HG02571 (cell line): ENCODE results near the gene SUPT3H.
A peak's percentile ranks its signal among the peaks of the same experiment; 100 is the strongest.
"Not testable (repeated sequence)": the region's sequence is repeated elsewhere in the genome, so short reads cannot be mapped to it uniquely, and the experiment has no call there.

Experiments
- ATAC-seq: cut with Tn5 transposase; IDR thresholded peaks from one replicate; pipeline ENCODE4 v1.9.1; 2021; ENCODE audit warnings: mild to moderate bottlenecking, moderate library complexity; ENCODE audit not compliant: unreplicated experiment

The SUPT3H gene

DNA sequence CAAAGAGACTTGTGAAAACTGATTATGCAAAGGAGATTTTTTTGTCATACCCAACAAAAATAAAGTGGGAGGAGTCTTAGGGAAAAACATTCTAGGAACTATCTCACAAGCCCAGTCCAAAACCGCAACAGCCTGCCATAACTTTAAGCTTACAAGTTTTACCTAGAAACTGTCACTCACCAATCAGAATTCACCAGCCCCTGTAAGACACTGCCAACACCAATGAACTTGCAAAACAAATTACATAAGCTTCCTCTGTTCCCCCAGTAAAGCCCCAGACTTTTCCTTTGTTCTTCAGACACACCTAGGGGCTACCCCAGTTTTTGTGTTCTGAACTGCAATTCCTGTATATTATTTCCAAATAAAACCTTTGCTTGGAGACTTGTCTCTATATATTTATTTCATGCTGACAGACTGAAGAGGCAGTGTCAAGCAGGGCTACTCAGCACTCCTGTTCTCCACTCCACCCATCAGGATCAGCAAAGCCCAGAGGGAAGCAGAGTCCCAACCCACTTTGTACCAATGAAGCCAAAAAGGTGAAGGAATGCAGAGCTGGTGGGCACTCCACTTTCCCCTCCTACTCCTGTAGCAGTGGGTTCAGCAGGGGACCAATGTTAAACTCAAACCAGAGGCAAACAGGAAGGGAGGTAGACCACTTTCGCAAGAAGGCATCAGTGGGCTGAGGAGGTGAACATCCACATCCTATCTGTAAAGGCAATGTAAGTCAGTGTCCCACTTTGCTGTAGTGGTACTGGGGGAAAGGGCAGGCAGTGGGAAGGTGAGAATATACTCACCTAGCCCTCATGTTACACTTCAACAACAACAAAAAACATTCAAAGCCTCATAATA, 192.1 kb downstream of the SUPT3H start:
- ATAC-seq = no peak

DNA sequence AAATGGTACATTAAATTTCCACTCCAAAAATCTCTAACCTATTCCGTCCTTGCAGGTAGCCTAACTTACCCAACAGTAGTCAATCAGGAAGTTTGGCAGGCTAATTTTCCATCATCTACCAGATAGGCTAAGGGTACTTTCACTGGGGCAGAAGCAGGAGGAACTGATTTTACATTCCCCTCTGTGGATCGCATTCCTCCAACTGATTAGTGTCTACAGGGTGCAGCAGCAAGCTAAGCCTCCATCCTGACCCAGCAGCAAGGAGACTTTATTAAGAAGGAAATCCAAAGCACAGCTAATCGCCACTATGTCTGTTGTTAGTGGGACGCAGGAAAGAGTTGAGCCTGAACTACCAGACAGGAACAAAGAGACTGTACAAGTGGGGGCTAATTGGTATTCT, 192.8 kb downstream of the SUPT3H start:
- ATAC-seq = no peak

DNA sequence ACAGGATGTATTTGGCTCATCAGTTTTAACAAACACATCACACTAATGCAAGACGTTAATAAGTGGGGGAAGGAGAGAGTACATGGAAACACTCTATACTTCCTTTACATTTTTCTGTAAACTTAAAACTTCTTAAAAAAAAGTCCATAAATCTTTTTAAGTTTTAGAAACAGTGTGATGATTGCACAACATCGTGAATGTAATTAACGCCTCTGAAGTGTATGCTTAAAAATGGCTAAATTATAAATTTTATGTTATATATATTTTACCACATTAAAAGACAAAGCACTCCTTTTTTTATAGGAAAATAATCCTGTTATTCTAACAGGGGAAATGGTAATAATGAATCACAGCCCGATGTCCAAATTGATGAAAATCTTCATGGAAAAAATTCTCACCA, 193.7 kb downstream of the SUPT3H start:
- no peak for ATAC-seq

DNA sequence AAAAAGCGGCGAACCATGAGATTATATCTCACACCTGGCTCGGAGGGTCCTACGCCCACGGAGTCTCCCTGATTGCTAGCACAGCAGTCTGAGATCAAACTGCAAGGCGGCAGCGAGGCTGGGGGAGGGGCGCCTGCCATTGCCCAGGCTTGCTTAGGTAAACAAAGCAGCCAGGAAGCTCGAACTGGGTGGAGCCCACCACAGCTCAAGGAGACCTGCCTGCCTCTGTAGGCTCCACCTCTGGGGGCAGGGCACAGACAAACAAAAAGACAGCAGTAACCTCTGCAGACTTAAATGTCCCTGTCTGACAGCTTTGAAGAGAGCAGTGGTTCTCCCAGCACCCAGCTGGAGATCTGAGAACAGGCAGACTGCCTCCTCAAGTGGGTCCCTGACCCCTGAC, 201.4 kb downstream of the SUPT3H start:
- ATAC-seq = not testable (repeated sequence)

DNA sequence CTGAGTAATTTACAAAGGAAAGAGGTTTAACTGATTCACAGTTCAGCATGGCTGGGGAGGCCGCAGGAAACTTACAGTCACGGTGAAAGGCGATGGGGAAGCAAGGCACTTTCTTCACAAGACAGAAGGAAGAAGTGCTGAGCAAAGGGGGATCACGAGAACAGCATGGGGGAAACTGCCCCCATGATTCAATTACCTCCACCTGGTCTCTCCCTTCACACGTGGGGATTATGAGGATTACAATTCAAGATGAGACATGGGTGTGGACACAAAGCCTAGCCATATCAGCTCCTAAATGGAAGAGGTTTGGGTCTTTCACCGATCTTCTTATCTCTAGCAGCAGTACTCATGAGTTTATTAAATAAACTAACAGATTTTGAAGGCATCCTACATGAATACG, 202.5 kb downstream of the SUPT3H start:
- ATAC-seq = no peak

DNA sequence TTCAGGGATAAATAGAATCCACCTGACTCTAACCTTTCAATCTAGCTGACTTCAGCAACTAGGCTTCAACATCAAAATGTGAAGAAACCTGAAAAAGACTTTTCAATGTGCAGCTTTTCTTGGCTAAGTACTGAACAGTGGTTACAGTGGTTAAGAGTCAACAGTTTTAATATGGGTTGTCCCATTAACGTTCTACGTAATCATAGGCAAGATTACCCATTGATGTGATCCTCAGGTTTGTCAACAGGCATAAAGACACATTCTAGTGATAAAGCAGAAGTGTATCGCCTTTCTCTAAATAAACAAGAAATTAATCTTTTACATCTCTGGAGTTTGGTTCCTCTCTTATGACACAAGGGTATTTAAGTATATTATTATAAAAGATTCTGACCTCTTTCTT, 203.7 kb downstream of the SUPT3H start:
- no peak for ATAC-seq

DNA sequence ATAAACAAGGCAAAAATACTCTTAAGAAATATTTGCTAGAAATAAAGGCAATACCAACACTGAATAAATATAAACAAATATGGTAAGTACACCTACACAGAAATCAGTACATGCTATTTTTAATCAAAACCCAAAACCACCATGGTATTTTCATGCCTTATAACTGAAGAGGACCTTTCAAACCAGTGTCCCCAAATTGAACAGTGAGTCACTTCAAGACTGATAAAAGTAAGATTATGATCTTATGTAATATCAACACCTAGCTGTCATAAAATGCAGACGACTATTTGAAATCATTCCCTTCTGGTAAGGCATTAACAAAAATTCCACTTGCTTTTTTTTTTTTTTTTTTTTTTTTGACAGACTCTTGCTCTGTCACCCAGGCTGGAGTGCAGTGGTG, 206.4 kb downstream of the SUPT3H start:
- no peak for ATAC-seq

DNA sequence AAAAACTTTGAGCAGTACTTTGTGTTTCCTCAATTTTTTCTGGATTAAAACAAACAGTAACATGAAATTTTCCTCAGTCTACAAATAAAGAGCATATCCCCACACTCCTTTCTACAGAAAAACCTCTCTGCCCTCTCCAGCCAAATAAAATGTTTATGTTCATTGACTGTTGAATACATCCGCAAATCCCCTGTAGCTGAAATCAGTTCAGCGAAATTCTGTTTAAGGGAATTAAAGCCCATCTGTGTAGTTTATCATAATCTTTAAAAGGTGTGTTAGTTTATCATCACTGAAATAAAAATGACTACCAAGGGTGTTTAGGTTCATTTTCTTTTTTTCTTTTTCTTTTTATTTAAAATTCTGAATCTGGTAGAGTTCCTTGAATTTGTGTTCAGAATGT, 207.4 kb downstream of the SUPT3H start:
- ATAC-seq = no peak

DNA sequence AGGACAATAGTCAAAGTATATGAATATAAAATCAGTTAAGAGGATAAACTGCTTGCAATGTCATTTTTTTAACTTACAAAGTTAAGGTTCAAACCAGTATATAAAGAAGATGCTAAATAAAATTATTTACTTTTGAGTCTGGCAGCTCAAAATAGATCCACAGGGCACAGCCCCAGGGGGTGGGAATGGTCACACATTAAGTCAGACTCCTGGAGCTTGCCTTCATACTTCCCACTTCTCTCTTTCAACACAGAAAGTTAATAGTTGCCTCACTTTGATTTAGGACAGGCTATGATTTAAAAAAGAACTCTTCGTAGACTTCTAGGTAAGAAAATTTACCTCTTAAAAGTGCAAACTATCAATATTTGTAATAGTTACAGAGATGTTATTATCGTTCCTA, 207.9 kb downstream of the SUPT3H start:
- no peak for ATAC-seq

DNA sequence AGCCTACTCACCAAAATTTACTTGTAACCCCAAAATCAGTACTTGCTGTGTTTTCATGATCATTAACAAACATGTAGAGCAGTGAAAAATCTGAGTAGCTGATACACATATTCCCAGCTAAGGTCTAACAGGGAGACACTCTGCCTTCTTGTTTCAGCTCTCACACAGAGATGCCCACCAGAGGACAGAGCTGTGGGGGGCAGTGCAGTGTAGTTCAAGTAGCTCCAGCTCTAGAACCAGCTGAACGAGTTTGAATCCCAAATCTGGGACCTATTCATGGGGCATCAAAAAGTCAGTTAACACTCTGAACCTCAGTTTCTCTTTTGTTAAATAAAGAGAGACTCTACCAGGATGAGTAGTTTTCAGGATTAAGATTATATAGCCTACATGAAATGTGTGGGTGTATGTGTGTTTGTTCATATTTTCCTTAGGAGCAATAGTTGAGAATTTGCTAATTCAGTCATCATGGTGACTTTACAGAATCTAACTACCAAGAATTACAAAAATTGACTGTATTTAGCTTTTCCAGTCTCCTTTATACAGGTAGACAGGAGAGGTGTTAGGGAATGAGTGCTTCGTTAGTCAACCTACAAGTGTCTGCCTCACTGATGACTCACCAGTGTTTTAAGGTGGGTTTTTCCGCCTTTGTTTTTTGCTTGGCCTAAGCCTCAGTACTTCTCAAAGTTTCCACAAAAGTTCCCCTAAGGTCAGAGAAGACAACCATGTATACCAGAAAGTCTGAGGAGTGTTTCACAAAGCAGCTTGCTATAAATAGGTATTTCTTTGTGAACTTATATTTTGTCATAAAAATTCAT, 213.6 kb downstream of the SUPT3H start:
- ATAC-seq = peak; percentile 87

DNA sequence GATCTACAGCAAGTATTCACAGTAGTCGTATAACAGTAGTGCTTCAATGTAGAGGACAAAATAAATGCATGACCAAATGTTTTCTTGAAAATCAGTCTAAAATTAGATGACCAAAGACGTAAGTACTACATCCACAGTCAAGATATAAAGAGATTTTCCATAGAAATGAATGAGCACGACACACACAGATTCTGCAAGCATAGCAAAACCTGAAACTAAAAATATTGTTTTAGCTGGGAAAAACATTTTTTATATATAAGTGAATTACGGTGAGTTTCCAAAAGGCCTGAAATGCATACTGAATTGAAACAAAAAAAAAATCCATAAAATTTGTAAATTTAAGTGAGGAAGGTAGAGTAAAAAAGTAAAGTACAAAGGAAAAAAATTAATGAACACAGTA, 217.4 kb downstream of the SUPT3H start:
- no peak for ATAC-seq

DNA sequence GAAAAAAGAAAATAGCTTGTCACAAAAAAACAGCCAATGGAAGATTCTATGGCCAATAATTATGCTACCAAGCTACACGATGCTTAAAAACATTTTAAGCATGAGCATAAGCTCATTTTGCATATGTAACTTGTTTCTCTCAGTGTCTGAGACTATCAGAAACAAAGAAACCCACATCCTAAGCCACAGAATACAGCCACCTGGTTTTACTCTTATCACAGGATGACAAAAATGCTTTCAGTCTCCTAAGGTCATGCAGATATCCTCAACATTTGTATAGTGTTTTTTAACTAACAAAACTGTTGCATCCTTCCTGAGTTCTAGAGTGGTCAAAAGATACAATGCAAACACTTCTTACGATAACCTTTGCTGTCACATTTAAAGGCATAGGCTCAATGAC, 221.7 kb downstream of the SUPT3H start:
- ATAC-seq = peak; percentile 95

DNA sequence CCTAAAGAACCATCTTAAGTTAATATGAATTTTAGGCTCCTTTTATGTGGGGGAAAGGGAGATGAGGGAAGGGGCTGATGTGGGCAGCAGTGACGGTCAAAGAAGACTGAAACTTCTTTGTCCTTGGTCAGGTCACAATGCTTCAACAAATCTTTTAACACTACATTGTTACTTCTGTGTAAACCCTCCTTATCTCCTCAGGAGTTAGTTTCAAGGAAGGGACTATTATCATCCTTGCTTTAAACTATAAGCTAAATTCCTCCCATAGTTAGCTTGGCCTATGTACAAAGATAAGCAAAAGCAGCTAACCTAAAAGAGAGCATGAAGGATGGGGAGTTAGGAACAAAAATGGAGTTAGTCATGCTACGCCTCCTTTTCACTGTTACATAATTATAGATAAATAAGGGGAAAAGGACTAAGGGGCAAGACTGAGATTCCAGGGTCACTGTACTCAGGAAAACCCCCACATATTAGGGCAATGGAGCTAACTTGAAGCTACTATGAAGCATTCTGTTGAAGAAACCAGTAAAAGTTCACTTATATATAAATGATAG, 222.3 kb downstream of the SUPT3H start:
- ATAC-seq = no peak

DNA sequence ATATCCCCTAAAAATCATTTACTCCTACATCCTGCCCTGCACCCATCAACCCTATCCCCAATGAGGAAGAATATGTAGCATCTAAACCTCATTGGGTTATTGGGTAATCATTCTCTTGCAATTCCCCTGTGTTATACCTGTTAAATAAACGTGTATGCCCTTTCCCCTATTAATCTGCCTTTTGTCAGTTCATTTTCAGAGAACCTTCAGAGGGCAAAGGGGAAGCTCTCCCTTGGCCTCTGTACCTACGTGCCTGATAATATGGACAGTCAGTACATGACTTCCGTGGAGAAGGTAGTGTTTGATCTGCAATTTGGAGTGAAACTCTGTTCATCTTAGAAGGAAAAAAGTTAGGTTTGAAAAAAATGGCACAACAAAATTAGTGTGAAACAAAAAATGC, 223.1 kb downstream of the SUPT3H start:
- no peak for ATAC-seq

DNA sequence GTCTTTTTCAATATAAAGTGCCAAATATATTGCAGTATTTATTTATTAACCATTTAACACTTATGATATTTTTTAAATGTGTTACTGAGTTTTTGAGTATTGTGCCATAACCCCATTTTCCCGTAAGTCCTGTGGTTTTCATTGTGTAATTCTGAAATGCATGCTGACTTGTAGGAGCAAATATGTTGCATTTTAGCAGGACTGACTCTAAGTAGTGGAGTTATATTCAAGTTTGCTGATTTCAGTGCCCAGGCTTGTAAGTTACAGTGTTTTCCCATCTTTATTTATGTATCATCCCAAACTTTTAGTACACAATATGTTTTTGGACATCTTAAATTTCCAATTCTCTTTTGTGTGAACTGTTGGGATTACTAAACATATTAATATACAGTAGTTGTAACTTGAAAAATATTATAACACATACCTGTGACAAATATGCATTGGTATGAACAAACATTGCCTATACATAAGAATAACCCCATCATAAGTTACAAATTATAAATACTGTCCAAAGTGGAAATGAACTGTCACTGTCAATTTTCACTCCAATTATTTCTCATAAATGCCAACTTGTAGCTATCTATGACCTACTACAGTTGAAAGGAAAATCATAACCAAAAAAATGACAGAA, 228.9 kb downstream of the SUPT3H start:
- ATAC-seq = no peak

DNA sequence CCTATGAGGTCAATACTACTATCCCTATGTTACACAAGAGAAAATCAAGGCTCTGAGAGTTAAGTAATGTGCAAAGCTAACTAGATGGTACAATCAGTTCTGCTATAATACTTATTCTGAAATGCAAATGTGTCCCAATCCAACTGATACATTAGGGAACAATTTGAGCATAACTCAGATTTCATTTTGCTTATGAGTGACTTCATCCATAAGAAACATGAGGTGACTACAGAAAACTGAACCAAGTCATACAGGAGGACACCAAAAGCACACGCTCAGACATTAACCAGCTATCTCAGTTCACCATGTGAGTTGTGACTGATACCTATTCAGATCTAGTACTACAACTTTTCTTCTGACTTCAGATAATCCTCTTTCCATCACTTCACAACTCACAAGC, 229.5 kb downstream of the SUPT3H start:
- ATAC-seq = no peak

DNA sequence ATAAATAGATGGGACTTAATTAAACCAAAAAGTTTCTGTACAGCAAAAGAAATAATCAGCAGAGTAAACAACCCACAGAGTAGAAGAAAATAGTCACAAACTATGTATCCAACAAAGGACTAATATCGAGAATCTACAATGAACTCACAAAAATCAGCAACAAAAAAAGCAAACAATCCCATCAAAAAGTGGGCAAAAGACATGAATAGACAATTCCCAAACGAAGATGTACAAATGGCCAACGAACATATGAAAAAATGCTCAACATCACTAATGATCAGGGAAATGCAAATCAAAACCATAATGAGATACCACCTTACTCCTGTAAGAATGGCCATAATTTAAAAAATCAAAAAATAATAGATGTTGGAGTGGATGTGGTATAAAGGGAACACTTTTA, 232.1 kb downstream of the SUPT3H start:
- ATAC-seq = not testable (repeated sequence)

DNA sequence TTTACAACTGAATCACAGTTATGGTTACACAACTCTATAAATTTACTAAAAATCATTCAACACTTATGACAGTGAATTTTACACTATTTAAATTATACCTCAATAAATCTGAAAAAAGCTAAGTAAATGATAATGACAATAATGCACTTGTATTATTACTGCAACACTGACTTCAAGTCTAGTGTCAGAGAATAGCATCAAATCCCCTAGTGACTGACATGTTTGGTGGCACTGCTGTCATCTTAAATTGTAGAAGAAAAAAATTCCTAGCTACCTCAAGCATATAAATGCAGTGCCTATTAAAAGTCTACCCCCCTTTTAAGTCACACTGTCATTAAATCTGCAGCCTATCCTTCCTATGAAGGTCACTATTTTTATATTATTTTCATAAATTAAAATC, 239.0 kb downstream of the SUPT3H start:
- ATAC-seq = no peak

DNA sequence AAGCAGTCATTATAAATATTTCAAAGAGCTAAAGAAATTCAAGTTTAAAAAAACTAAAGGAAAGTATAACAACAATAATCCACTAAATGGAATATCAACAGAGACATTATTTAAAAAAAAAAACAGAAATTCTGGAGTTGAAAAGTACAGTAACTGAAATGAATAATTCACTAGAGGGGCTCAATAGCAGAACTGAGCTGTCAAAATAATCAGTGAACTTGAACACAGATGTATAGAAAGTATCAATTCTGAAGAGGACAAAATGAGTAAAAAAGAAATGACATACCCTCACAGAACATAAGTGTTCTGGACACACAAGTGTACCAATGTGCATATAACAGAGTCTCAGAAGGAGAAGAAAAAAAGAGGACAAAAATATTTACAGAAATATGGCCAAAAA, 241.2 kb downstream of the SUPT3H start:
- no peak for ATAC-seq

DNA sequence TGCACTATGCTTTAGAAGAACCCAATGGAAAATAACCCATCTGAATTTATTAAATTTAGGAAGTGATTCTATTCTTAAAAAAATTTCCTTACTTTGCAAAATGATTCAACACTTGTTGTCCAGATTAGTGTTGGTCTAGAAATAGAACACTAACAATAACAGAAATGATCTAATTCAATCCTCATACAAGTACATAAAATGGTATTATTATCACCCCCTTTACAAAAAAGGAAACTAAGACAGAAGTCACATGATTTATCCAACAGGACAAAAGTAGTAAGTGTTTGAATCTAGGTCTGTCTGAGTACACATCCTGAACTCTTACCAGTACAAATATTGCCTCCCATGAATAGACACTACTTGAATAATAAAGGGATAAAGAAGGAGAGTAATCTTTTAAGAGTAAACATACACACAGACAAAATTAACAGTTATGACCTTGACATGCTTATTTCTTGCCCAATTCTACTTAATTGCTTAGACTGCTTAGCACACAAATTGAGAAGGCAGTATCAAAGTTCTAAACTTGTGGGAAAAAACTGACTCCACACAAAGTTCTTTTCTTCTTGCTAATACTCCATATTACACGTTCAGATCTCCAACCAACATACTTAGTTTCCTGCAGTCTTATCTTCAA, 245.0 kb downstream of the SUPT3H start:
- no peak for ATAC-seq

DNA sequence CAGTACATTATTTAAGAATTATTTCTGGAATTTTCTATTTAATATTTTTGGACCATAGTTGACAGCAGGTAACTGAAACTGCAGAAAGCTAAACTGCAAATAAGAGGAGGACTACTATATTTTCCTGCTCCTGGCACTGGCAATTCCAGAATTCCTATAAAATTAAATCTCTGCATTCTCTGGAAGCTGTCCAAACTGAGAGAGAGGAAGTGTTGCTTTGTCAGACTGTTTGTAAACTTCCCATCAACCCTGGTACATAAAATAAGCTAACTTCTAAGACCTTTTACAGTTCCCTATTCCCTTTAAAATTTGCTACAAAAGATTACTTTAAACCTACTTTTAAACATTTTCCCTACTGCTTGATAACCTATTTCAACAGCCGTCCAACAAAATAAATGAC, 245.7 kb downstream of the SUPT3H start:
- no peak for ATAC-seq
